Measurements from ENCODE around the gene CYP4V2.

The CYP4V2 gene

GRCh38 chr4:186169945-186170802 lies 21.2 kb upstream of the CYP4V2 start:
- Histone ChIP-seq H3K4me3 (IDR thresholded peaks at IDR 0.05; ENCODE audit: insufficient read depth, low read depth, low read length) (no peak overlapping the region), H3K36me3 (ENCODE audit: insufficient read depth) (no peaks in the 10 kb centered on the region), H3K79me2 (ENCODE audit: insufficient read depth, low read depth) (no peaks in the 10 kb centered on the region), H3K27me3 (ENCODE audit: insufficient read depth, low read depth) (no peaks in the 10 kb centered on the region), H3K27ac (no peak overlapping the region), H3K4me2 (no peak overlapping the region), H2AFZ (ENCODE audit: low read depth) (no peak overlapping the region), H3K4me1 (ENCODE audit: low read depth, poor library complexity, severe bottlenecking) (peaks cover 13% of the 10 kb centered on the region), H4K20me1 (ENCODE audit: insufficient read depth) (no peaks in the 10 kb centered on the region), H3K9ac (no peak overlapping the region)
- TF ChIP-seq, protein P1, sequence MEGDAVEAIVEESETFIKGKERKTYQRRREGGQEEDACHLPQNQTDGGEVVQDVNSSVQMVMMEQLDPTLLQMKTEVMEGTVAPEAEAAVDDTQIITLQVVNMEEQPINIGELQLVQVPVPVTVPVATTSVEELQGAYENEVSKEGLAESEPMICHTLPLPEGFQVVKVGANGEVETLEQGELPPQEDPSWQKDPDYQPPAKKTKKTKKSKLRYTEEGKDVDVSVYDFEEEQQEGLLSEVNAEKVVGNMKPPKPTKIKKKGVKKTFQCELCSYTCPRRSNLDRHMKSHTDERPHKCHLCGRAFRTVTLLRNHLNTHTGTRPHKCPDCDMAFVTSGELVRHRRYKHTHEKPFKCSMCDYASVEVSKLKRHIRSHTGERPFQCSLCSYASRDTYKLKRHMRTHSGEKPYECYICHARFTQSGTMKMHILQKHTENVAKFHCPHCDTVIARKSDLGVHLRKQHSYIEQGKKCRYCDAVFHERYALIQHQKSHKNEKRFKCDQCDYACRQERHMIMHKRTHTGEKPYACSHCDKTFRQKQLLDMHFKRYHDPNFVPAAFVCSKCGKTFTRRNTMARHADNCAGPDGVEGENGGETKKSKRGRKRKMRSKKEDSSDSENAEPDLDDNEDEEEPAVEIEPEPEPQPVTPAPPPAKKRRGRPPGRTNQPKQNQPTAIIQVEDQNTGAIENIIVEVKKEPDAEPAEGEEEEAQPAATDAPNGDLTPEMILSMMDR (conservative IDR thresholded peaks at IDR 0.05; ENCODE audit: low read depth, low read length), result no peak

DNA sequence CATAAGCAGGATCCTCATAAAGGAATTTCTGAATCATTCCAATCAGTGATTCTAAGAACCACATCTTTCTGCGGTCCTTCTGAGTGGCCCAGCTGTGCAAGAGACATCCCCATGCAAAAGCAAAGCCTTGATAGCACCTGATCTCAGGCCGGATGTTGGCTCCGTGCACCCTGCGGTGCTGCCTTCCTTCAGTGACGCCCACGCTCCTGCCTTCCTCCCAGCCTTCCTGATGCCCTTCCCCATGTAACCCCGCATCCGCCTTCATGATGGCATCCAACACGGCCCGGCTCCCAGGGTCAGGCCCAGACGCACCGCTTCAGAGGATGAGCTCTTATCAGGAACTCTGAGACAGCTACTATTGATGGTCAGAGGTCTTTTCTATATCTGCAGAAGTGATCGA lies 20.4 kb upstream of the CYP4V2 start:
- Histone ChIP-seq H3K4me1 (ENCODE audit: low read depth, poor library complexity, severe bottlenecking) (peaks cover 13% of the 10 kb centered on the region), H3K9ac (no peak overlapping the region), H2AFZ (ENCODE audit: low read depth) (no peak overlapping the region), H3K27me3 (ENCODE audit: insufficient read depth, low read depth) (no peaks in the 10 kb centered on the region), H4K20me1 (ENCODE audit: insufficient read depth) (no peaks in the 10 kb centered on the region), H3K4me3 (IDR thresholded peaks at IDR 0.05; ENCODE audit: insufficient read depth, low read depth, low read length) (no peak overlapping the region), H3K79me2 (ENCODE audit: insufficient read depth, low read depth) (no peaks in the 10 kb centered on the region), H3K36me3 (ENCODE audit: insufficient read depth) (no peaks in the 10 kb centered on the region), H3K27ac (no peak overlapping the region), H3K4me2 (no peak overlapping the region)
- TF ChIP-seq, protein P1 (conservative IDR thresholded peaks at IDR 0.05; ENCODE audit: low read depth, low read length), result no peak

- Histone ChIP-seq H4K20me1 (ENCODE audit: insufficient read depth) (no peaks in the 10 kb centered on the region), H3K9ac (no peak overlapping the region), H3K4me1 (ENCODE audit: low read depth, poor library complexity, severe bottlenecking) (peaks cover 2% of the 10 kb centered on the region), H3K4me3 (IDR thresholded peaks at IDR 0.05; ENCODE audit: insufficient read depth, low read depth, low read length) (no peak overlapping the region), H3K27me3 (ENCODE audit: insufficient read depth, low read depth) (no peaks in the 10 kb centered on the region), H3K4me2 (no peak overlapping the region), H2AFZ (ENCODE audit: low read depth) (no peak overlapping the region), H3K27ac (no peak overlapping the region), H3K79me2 (ENCODE audit: insufficient read depth, low read depth) (no peaks in the 10 kb centered on the region), H3K36me3 (ENCODE audit: insufficient read depth) (no peaks in the 10 kb centered on the region)
- TF ChIP-seq, protein P1 (conservative IDR thresholded peaks at IDR 0.05; ENCODE audit: low read depth, low read length), result no peak
These were observed 18.8 kb upstream of the CYP4V2 start for GRCh38 chr4:186172546-186172945.

DNA sequence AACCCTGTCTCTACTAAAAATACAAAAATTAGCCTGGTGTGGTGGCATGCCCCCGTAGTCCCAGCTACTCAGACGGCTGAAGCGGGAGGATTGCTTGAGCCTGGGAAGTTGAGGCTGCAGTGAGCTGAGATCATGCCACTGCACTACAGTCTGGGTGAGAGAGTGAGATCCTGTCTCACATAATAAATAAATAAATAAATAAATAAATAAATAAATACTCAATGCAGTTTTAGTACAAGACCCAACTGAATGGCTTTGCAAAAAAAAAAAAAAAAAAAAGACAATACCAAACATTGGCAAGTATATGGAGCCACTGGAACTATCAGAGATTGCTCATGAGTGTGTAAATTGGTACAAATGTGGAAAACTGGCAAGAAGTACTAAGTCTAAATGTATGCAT lies 3.3 kb upstream of the CYP4V2 start:
- Histone ChIP-seq H3K4me1 (ENCODE audit: low read depth, poor library complexity, severe bottlenecking) (peaks cover 29% of the 10 kb centered on the region), H3K36me3 (ENCODE audit: insufficient read depth) (no peaks in the 10 kb centered on the region), H4K20me1 (ENCODE audit: insufficient read depth) (no peaks in the 10 kb centered on the region), H3K27ac (no peak overlapping the region), H3K79me2 (ENCODE audit: insufficient read depth, low read depth) (no peaks in the 10 kb centered on the region), H3K4me2 (no peak overlapping the region), H2AFZ (ENCODE audit: low read depth) (no peak overlapping the region), H3K27me3 (ENCODE audit: insufficient read depth, low read depth) (no peaks in the 10 kb centered on the region), H3K4me3 (IDR thresholded peaks at IDR 0.05; ENCODE audit: insufficient read depth, low read depth, low read length) (no peak overlapping the region), H3K9ac (no peak overlapping the region)
- TF ChIP-seq, protein P1 (conservative IDR thresholded peaks at IDR 0.05; ENCODE audit: low read depth, low read length), result no peak

Data from KMS-11 (cell line).